ENCODE results near the gene TDRD10.

DNA sequence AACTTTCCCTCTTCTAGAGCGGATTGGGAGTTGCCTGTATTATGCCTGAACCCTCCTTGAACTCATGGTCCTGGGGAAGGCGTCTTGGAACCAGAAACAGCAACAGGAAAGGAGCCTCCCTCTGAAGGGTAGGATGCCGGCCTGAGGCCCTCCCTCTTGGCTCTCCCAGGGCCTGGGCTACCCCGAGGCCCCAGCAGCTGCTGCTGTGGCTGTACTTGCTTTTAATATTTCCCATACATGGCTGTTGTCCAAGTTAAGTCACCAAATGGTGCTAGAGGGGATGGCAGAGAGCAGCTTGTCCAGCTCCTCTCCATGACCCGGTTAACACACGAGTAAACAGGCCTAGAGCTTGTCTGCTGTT is 76.0 kb downstream of the TDRD10 start:
- TF ChIP-seq, protein P1, sequence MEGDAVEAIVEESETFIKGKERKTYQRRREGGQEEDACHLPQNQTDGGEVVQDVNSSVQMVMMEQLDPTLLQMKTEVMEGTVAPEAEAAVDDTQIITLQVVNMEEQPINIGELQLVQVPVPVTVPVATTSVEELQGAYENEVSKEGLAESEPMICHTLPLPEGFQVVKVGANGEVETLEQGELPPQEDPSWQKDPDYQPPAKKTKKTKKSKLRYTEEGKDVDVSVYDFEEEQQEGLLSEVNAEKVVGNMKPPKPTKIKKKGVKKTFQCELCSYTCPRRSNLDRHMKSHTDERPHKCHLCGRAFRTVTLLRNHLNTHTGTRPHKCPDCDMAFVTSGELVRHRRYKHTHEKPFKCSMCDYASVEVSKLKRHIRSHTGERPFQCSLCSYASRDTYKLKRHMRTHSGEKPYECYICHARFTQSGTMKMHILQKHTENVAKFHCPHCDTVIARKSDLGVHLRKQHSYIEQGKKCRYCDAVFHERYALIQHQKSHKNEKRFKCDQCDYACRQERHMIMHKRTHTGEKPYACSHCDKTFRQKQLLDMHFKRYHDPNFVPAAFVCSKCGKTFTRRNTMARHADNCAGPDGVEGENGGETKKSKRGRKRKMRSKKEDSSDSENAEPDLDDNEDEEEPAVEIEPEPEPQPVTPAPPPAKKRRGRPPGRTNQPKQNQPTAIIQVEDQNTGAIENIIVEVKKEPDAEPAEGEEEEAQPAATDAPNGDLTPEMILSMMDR (IDR thresholded peaks at IDR 0.05; ENCODE audit: control extremely low read depth in 1 of 3, insufficient read depth in 1 of 3, low read depth in 1 of 3, low read length in 3 of 3), result no peak
- TF ChIP-seq TCF12 (IDR thresholded peaks at IDR 0.05; ENCODE audit: low read depth, low read length) (no peak), POLR2A (IDR thresholded peaks at IDR 0.05; ENCODE audit: control extremely low read depth in 1 of 2, low read depth in 2 of 2, low read length in 2 of 2) (no peak), CBX8 (IDR thresholded peaks at IDR 0.05; ENCODE audit: borderline replicate concordance, low read depth, low read length) (no peak), HDAC2 (IDR thresholded peaks at IDR 0.05; ENCODE audit: borderline replicate concordance in 1 of 2, low read depth in 2 of 2, low read length in 2 of 2) (no peak), RAD21 (IDR thresholded peaks at IDR 0.05 in 1 of 2, conservative IDR thresholded peaks at IDR 0.05 in 1 of 2; ENCODE audit: low read depth in 2 of 2, low read length in 2 of 2) (no peak), EZH2 (IDR thresholded peaks at IDR 0.05; ENCODE audit: low read depth, low read length, severe bottlenecking) (no peak), RFX5 (IDR thresholded peaks at IDR 0.05; ENCODE audit: borderline replicate concordance, low read depth, low read length) (no peak), JUN (IDR thresholded peaks at IDR 0.05; ENCODE audit: low read depth, low read length) (no peak), EP300 (IDR thresholded peaks at IDR 0.05; ENCODE audit: borderline replicate concordance in 1 of 2, low read depth in 2 of 2, low read length in 2 of 2) (no peak)

Data from H1 (cell line).